GM12892 (cell line): Measurements from ENCODE around the gene PKP1.

Experiments used
- POLR2A ChIP-seq: IDR thresholded peaks from 2 replicates; pipeline ENCODE4 v1.6.1; 2011; ENCODE audit warnings: low read depth, low read length, control low read depth
- POLR2AphosphoS5 ChIP-seq: IDR thresholded peaks from 2 replicates; pipeline ENCODE4 v1.6.1; 2011; ENCODE audit warnings: low read depth, low read length, control low read depth

GRCh38 chr1:201361652-201362504 is 78.6 kb downstream of the PKP1 start:
- TF ChIP-seq POLR2A (no peak), POLR2AphosphoS5 (no peak)
